HCT116 (cell line): ENCODE measurements around the gene RFLNA. TPM values are rescaled to one million over a fixed set of nuclear protein-coding genes. Genes with fewer than 3 reads are reported as not detected.

Experiments
- ATAC-seq: fragments of 200-7000 bp; cut with Tn5 transposase; 2 replicates; pipeline ENCODE4 v1.9.1; 2020; ENCODE audit warnings: mild to moderate bottlenecking, moderate library complexity
- BruUV-seq: library from RNA; stranded (reverse); fragments of 400-500 nt; replicated peaks from 2 replicates; lab custom pipeline; 2021; lab: Mats Ljungman, UMichigan
- CTCF ChIA-PET: fragments of 300-600 bp; sonication (Branson Sonifier 250); formaldehyde crosslinking; loops from one replicate; lab custom pipeline; 2021; ENCODE audit warnings: antibody characterized with exemption; lab: Charles Lee
- POLR2A ChIA-PET: fragments of 300-600, 350-600 bp; sonication (Branson Sonifier 250); formaldehyde crosslinking; loops from one replicate; lab custom pipeline; 2021; ENCODE audit warnings: antibody characterized with exemption; lab: Charles Lee
- RAD21 ChIA-PET, 2 experiments: fragments of 300-600 bp; sonication (Branson Sonifier 250); formaldehyde crosslinking; loops; one replicate each; lab custom pipeline; 2023; ENCODE audit warnings: low total read pairs in 2 of 2; ENCODE audit not compliant: uncharacterized antibody in 2 of 2, unreplicated experiment in 2 of 2, low non-redundant PET in 1 of 2; lab: Charles Lee
- DNase-seq: peaks from one replicate; pipeline ENCODE4 v3.0.0-alpha.2; 2010; ENCODE audit warnings: low read depth, low spot score
- H2AFZ ChIP-seq: fragments of 200-600 bp; shearing (Covaris generic), sonication (generic); 2 replicates; pipeline ENCODE4 v1.6.1; 2017; ENCODE audit warnings: low read depth, mixed run types, mixed read lengths, antibody characterized with exemption, low read length; ENCODE audit not compliant: poor library complexity, severe bottlenecking
- H3K27ac ChIP-seq: 2 replicates; pipeline ENCODE4 v1.5.1; 2012; ENCODE audit warnings: low read depth, low read length
- H3K27me3 ChIP-seq: fragments of 200-600 bp; sonication (generic); 2 replicates; pipeline ENCODE4 v1.6.1; 2016; ENCODE audit warnings: mixed run types, low read length, mixed read lengths; ENCODE audit not compliant: insufficient read depth
- H3K36me3 ChIP-seq, 2 experiments: fragments of 200-500 bp in 1 of 2; fragments of 200-600 bp in 1 of 2; sonication (Bioruptor generic) in 1 of 2; sonication (generic) in 1 of 2; 2 replicates each; pipeline versions ENCODE4 v1.5.1 to v1.6.1; 2014 to 2016; ENCODE audit warnings: low read length in 2 of 2, inconsistent platforms in 1 of 2, mixed read lengths in 1 of 2, mixed run types in 1 of 2; ENCODE audit not compliant: insufficient read depth in 2 of 2, control insufficient read depth in 1 of 2
- H3K4me1 ChIP-seq, 2 experiments: fragments of 200-600 bp in 1 of 2; sonication (generic) in 1 of 2; 2 replicates each; pipeline versions ENCODE4 v1.5.1 to v1.6.1; 2012 to 2017; ENCODE audit warnings: low read length in 2 of 2, inconsistent platforms in 1 of 2, mild to moderate bottlenecking in 1 of 2, mixed read lengths in 1 of 2, mixed run types in 1 of 2, moderate library complexity in 1 of 2; ENCODE audit not compliant: insufficient read depth in 2 of 2, control insufficient read depth in 1 of 2
- H3K4me2 ChIP-seq: fragments of 200-600 bp; sonication (generic); 2 replicates; pipeline ENCODE4 v1.6.1; 2017; ENCODE audit warnings: mixed run types, low read length, mixed read lengths
- H3K4me3 ChIP-seq, 2 experiments: fragments of 200-600 bp in 1 of 2; sonication (generic) in 1 of 2; replicated peaks in 1 of 2; 2 replicates each; pipeline ENCODE4 v1.5.1; 2011 to 2016; ENCODE audit warnings: low read length in 2 of 2, control low read depth in 1 of 2, low read depth in 1 of 2, mild to moderate bottlenecking in 1 of 2, mixed read lengths in 1 of 2, mixed run types in 1 of 2
- H3K79me2 ChIP-seq: fragments of 200-600 bp; sonication (generic); 2 replicates; pipeline ENCODE4 v1.6.1; 2017; ENCODE audit warnings: mild to moderate bottlenecking, mixed run types, low read length, moderate library complexity, mixed read lengths; ENCODE audit not compliant: insufficient read depth
- H3K9ac ChIP-seq: fragments of 200-600 bp; sonication (generic); 2 replicates; pipeline ENCODE4 v1.6.1; 2016; ENCODE audit warnings: low read length, mixed read lengths
- H3K9me2 ChIP-seq: fragments of 200-600 bp; sonication (generic), shearing (Covaris generic); 2 replicates; pipeline ENCODE4 v1.6.1; 2017; ENCODE audit warnings: mixed run types, mild to moderate bottlenecking, moderate library complexity; ENCODE audit not compliant: insufficient read depth
- H3K9me3 ChIP-seq, 2 experiments: fragments of 200-500 bp in 1 of 2; fragments of 200-600 bp in 1 of 2; sonication (Bioruptor generic) in 1 of 2; sonication (generic) in 1 of 2; 2 replicates each; pipeline ENCODE4 v1.6.1; 2014 to 2017; ENCODE audit warnings: low read length in 2 of 2, mixed read lengths in 2 of 2, inconsistent platforms in 1 of 2, low read depth in 1 of 2, mild to moderate bottlenecking in 1 of 2, mixed run types in 1 of 2, moderate library complexity in 1 of 2; ENCODE audit not compliant: control insufficient read depth in 1 of 2, insufficient read depth in 1 of 2
- H4K20me1 ChIP-seq: fragments of 200-600 bp; sonication (generic), shearing (Covaris generic); 2 replicates; pipeline ENCODE4 v1.6.1; 2017; ENCODE audit warnings: mixed run types, mild to moderate bottlenecking, moderate library complexity; ENCODE audit not compliant: insufficient read depth
- ATF3 ChIP-seq: IDR thresholded peaks from 2 replicates; pipeline ENCODE4 v1.6.1; 2012
- CEBPB ChIP-seq: IDR thresholded peaks from 2 replicates; pipeline ENCODE4 v1.6.1; 2012; ENCODE audit warnings: low read depth
- EGR1 ChIP-seq: IDR thresholded peaks from 2 replicates; pipeline ENCODE4 v1.6.1; 2012; ENCODE audit warnings: low read depth
- ELF1 ChIP-seq: IDR thresholded peaks from 2 replicates; pipeline ENCODE4 v1.6.1; 2012; ENCODE audit warnings: low read depth, borderline replicate concordance
- RAD21 ChIP-seq: IDR thresholded peaks from 2 replicates; pipeline ENCODE4 v1.6.1; 2012; ENCODE audit warnings: low read depth, mild to moderate bottlenecking
- SIN3A ChIP-seq: IDR thresholded peaks from 2 replicates; pipeline ENCODE4 v1.6.1; 2012; ENCODE audit warnings: low read depth
- intact Hi-C: fragments of 100-400 bp; cut with micrococcal nuclease; formaldehyde crosslinking; loops from 2 replicates; pipeline ENCODE4 v1.10.0; 2022
- total RNA-seq: library from RNA; stranded (reverse); gene quantifications from one replicate; pipeline ENCODE4 v1.2.1, GENCODE V29; 2021; ENCODE audit not compliant: unreplicated experiment
- TF ChIP-seq, protein P1 (sequence below): IDR thresholded peaks from 2 replicates; pipeline ENCODE4 v1.6.1; 2012
- TF ChIP-seq, protein P2 (sequence below), 3 experiments: fragments of 200-600 bp in 1 of 3; sonication (generic) in 1 of 3; IDR thresholded peaks in 2 of 3; conservative IDR thresholded peaks in 1 of 3; 2 replicates each; pipeline ENCODE4 v1.5.1; 2012 to 2017; ENCODE audit warnings: low read depth in 2 of 3, low read length in 2 of 3, antibody characterized with exemption in 1 of 3, borderline replicate concordance in 1 of 3, control low read depth in 1 of 3, mild to moderate bottlenecking in 1 of 3, mixed read lengths in 1 of 3, mixed run types in 1 of 3, moderate library complexity in 1 of 3; ENCODE audit not compliant: insufficient read depth in 1 of 3
- TF ChIP-seq, protein P3 (sequence below): IDR thresholded peaks from 2 replicates; pipeline ENCODE4 v1.6.1; 2011; ENCODE audit warnings: mild to moderate bottlenecking, low read length, moderate library complexity; ENCODE audit not compliant: insufficient replicate concordance; ENCODE audit errors: extremely low read depth
- TF ChIP-seq, protein P4 (sequence below): IDR thresholded peaks from 2 replicates; pipeline ENCODE4 v1.6.1; 2012; ENCODE audit warnings: low read depth

Gene RFLNA
- total RNA-seq, 1 experiment from 2014 or later = not detected

- Histone ChIP-seq H3K27me3 (no peaks in the 10 kb centered on the region; the same call in 1 of the 2 replicates), H3K9me3 (no peaks in the 10 kb centered on the region), H3K27ac (no peak overlapping the region), H3K9me2 (no peaks in the 10 kb centered on the region), H3K36me3 (no peaks in the 10 kb centered on the region), H3K79me2 (no peaks in the 10 kb centered on the region), H3K4me1 (no peaks in the 10 kb centered on the region), H3K4me3 (no peak overlapping the region), H3K4me2 (no peak overlapping the region), H3K9ac (no peak overlapping the region), H2AFZ (no peak overlapping the region), H4K20me1 (no peaks in the 10 kb centered on the region)
- BruUV-seq = no TSS peak
- CTCF ChIA-PET = no interaction called here
- RAD21 ChIA-PET = no interaction called here
- intact Hi-C loops = no loop called here
- DNase-seq (no peak), ATAC-seq (no peak)
- POLR2A ChIA-PET = no interaction called here
- no peak for TF ChIP-seq RAD21
- TF ChIP-seq ATF3 = no peak
- TF ChIP-seq, protein P1, sequence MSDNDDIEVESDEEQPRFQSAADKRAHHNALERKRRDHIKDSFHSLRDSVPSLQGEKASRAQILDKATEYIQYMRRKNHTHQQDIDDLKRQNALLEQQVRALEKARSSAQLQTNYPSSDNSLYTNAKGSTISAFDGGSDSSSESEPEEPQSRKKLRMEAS = no peak
- TF ChIP-seq, protein P2, sequence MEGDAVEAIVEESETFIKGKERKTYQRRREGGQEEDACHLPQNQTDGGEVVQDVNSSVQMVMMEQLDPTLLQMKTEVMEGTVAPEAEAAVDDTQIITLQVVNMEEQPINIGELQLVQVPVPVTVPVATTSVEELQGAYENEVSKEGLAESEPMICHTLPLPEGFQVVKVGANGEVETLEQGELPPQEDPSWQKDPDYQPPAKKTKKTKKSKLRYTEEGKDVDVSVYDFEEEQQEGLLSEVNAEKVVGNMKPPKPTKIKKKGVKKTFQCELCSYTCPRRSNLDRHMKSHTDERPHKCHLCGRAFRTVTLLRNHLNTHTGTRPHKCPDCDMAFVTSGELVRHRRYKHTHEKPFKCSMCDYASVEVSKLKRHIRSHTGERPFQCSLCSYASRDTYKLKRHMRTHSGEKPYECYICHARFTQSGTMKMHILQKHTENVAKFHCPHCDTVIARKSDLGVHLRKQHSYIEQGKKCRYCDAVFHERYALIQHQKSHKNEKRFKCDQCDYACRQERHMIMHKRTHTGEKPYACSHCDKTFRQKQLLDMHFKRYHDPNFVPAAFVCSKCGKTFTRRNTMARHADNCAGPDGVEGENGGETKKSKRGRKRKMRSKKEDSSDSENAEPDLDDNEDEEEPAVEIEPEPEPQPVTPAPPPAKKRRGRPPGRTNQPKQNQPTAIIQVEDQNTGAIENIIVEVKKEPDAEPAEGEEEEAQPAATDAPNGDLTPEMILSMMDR (IDR thresholded peaks at IDR 0.05 in 2 of 3, conservative IDR thresholded peaks at IDR 0.05 in 1 of 3; ENCODE audit: borderline replicate concordance in 1 of 3, insufficient read depth in 1 of 3, low read depth in 2 of 3, low read length in 2 of 3) = no peak
- TF ChIP-seq ELF1 = no peak
- TF ChIP-seq, protein P3, sequence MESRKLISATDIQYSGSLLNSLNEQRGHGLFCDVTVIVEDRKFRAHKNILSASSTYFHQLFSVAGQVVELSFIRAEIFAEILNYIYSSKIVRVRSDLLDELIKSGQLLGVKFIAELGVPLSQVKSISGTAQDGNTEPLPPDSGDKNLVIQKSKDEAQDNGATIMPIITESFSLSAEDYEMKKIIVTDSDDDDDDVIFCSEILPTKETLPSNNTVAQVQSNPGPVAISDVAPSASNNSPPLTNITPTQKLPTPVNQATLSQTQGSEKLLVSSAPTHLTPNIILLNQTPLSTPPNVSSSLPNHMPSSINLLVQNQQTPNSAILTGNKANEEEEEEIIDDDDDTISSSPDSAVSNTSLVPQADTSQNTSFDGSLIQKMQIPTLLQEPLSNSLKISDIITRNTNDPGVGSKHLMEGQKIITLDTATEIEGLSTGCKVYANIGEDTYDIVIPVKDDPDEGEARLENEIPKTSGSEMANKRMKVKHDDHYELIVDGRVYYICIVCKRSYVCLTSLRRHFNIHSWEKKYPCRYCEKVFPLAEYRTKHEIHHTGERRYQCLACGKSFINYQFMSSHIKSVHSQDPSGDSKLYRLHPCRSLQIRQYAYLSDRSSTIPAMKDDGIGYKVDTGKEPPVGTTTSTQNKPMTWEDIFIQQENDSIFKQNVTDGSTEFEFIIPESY = no peak
- no peak for TF ChIP-seq EGR1
- TF ChIP-seq SIN3A = no peak
- no peak for TF ChIP-seq CEBPB
- TF ChIP-seq, protein P4, sequence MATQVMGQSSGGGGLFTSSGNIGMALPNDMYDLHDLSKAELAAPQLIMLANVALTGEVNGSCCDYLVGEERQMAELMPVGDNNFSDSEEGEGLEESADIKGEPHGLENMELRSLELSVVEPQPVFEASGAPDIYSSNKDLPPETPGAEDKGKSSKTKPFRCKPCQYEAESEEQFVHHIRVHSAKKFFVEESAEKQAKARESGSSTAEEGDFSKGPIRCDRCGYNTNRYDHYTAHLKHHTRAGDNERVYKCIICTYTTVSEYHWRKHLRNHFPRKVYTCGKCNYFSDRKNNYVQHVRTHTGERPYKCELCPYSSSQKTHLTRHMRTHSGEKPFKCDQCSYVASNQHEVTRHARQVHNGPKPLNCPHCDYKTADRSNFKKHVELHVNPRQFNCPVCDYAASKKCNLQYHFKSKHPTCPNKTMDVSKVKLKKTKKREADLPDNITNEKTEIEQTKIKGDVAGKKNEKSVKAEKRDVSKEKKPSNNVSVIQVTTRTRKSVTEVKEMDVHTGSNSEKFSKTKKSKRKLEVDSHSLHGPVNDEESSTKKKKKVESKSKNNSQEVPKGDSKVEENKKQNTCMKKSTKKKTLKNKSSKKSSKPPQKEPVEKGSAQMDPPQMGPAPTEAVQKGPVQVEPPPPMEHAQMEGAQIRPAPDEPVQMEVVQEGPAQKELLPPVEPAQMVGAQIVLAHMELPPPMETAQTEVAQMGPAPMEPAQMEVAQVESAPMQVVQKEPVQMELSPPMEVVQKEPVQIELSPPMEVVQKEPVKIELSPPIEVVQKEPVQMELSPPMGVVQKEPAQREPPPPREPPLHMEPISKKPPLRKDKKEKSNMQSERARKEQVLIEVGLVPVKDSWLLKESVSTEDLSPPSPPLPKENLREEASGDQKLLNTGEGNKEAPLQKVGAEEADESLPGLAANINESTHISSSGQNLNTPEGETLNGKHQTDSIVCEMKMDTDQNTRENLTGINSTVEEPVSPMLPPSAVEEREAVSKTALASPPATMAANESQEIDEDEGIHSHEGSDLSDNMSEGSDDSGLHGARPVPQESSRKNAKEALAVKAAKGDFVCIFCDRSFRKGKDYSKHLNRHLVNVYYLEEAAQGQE = no peak
Observed at GRCh38 chr12:124247331-124247730, 47.6 kb upstream of the RFLNA start.
